Stimulated activated CD8-positive, alpha-beta memory T cell treated with anti-CD3 and anti-CD28 coated beads, Interleukin-4, amount 100 ng/mL, for 48 hours (primary cell): Measurements from ENCODE around the gene INPP5A.
"Not testable (repeated sequence)": the region's sequence is repeated elsewhere in the genome, so short reads cannot be mapped to it uniquely, and the experiment has no call there.

Experiments
- DNase-seq: peaks from one replicate; pipeline ENCODE4 v3.0.0-alpha.2; 2020

Gene INPP5A

DNA sequence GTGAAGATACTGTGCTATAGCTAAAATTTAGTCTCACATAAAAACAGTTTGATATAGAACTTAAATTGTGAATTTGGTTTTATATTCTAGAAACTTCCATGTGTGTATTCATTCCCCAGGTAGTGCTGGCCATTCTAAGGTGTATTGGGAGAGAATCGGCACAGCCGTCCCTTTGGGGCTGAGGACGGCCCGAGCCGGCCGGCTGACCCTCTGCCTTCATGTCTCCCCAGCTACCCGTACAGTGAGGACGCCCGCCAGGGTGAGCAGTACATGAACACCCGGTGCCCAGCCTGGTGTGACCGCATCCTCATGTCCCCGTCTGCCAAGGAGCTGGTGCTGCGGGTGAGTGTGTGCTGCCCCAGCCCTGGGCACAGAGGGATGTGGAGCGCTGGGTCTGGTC lies 239.9 kb downstream of the INPP5A start:
- DNase-seq: no peak

DNA sequence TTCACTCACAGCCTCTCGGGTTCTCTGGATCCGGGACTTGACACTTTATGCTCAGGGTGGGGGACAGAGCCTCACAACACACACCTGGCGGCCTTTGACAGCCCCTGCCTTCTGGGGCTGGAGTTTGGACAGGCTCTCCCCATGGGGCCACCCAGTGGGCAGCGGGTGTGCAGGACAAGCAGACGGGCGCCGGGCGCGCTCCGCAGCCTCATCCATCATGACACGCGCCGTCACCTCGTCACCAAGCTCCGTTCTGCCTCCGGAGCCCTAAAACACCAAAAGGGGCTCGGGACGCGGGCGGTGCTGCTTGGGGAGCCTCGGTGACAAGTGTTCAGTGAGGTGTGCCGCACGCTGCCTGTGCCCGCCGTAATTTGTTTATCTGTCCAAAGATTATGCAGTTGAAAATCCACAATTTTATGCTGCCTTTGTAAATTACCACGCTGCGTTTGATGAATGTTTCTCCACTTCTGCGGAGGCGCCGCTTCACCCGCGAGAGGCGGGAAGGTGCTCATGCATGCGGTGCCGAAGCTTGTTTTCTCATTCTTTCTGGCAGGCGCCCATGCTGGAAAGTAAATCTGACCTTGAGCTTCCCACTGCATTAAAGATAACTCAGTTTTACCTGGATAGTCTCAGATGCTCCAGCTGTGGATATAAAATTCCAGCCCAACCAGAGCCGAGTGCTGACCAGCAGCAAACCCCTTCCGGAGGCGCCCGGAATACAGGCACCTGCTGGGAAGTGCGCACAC lies 242.1 kb downstream of the INPP5A start:
- no peak for DNase-seq

DNA sequence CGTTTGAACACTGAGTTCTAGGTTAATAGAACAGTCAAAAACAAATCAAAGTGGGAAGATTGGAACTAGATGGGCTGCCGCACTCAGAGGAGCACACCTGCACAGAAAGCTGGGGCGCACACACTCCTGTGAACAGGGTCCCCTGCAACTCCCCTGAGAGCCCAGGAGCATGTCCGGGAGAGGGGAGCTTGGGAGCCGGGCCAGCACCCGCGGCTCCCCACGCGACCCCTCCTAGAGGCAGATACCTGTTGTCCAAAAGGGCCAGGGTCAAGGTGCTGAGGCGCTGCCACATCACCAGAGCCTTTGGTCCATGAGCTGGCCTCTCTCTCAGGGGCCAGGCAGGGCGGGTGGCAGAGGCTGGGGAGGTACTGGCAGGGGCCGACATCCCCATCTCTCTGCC lies 242.8 kb downstream of the INPP5A start:
- no peak for DNase-seq

DNA sequence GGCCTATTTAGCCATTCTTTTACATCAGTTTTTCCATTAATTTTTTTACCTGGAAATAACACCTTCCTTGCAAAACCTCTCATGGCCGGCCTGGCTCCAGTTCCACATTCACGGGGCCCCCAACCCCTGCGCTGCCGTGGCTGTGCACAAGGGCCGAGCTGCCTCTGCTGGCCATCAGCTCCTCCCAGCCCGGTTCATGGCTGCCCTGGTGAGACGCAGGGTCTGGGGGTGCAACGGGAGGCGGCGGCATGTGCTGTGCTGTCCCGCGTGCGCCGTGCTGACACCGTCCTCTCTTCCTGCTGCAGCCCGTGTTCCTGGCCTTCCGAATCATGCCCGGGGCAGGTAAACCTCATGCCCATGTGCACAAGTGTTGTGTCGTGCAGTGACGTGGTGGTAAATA lies 244.0 kb downstream of the INPP5A start:
- no peak for DNase-seq

DNA sequence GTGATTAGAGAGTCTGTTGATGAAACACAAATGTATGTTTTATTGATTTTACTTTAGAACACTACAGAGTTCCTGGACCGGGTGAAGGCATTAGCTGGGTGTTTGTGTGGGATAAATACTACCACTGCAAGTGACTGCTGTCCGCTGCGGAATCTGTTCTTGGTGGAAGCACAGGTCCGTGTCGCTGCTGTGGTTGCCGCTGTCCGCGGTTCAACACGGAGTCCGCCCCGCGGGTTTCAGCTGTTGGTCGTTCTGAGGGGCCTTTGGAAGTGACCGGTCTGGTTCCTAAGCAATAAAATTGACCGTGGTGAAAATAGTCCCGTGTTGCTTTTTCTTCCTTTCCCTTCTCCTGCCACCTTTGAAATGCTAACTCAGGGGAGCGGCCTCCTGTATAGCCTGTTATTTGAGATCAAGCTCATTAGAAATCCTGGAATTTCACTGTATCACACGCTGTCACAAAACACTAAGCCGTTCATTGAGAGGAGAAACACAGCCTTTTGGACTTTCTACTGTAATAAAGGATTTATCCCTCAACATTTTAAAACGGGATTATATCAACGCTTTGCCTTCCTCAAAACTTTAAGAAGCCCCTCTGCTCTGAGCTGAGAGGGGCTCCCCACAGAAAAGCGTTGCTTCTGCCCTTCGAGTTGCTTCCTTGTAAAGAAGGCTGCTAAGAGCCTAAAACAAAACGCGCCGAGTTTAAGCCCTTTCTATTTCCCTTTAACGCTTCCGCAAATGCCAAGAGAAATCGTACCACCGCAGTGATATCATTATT lies 245.8 kb downstream of the INPP5A start:
- no peak for DNase-seq

DNA sequence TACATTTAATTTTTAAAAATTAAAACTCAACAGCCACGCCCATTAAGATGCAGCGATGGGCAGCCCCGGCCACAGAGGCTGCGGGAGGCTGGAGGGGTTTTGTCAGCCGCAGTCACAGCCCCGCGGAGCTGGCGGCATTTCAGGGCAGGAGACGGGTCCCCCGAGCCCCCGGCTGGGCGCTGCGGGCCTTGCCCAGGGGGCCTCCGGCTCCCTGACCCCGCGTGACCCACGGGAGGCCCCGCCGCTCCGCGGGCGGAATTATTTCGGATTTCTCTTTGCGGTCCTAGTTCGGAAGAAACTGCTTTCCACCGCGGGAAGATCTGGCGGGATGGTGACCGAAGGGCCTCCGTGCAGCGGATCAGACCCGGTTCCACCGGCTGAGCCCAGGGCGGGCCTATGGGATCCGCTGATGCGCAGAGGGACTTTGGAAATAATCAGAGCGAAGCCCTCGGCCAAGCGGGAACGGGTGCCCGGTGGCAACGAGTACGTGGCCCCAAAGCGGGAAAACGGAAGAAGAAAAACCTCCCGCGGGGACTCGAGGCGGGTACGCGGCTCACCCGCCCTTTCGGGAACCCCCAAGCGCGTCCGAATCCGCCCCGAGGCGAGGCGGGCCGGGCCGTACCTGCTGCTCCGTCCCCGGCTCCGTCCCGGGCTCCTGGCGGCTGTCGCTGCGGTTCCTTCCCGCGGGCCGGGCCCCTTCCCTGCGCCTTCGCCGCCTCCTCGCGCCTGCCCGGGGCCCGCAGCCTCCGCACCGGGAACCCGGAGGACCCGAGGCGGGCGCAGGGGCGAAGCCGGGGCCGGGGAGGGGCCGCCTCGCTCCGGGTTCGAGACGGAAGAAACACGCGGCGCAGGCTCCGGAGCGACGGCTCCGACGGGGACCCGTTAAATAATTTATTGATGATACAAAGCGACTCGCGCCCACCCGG lies 246.6 kb downstream of the INPP5A start:
- DNase-seq: no peak

DNA sequence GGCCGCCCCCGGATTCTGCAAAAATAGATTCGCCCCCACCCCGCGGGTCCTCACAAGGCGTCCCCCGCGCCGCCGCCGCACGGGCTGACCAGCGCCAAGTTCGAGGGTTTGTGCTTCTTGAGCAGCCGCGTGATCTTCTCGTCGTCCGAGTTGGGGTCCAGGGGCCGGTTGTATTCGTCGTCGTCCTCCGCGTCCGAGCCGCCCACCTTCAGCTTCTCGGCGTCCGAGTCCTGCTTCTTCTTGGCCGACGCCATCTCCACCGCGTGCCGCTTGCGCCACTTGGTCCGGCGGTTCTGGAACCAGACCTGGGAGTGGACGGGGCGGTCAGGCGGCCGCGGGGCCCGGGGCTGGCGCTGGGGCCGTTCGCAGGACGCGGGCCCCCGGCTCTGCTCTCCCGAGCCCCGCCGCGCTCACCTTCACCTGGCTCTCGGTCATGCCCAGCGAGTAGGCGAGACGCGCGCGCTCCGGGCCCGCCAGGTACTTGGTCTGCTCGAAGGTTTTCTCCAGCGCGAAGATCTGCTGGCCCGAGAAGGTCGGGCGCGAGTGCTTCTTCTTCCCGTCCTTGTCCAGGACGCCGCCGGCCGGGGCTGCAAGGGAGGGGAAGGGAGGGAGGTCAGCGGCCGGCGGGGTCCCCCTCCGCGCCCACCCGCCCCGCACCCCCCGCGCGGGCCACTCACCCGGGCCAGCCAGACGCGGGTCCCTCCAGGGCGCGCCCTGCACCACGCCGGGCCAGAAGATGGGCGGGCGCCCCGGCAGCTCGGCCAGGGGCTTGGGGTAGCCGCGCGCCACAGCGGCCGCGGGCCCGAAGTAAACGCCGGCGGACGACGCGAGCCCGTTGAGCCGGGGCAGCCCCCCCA lies 247.5 kb downstream of the INPP5A start:
- DNase-seq: no peak

DNA sequence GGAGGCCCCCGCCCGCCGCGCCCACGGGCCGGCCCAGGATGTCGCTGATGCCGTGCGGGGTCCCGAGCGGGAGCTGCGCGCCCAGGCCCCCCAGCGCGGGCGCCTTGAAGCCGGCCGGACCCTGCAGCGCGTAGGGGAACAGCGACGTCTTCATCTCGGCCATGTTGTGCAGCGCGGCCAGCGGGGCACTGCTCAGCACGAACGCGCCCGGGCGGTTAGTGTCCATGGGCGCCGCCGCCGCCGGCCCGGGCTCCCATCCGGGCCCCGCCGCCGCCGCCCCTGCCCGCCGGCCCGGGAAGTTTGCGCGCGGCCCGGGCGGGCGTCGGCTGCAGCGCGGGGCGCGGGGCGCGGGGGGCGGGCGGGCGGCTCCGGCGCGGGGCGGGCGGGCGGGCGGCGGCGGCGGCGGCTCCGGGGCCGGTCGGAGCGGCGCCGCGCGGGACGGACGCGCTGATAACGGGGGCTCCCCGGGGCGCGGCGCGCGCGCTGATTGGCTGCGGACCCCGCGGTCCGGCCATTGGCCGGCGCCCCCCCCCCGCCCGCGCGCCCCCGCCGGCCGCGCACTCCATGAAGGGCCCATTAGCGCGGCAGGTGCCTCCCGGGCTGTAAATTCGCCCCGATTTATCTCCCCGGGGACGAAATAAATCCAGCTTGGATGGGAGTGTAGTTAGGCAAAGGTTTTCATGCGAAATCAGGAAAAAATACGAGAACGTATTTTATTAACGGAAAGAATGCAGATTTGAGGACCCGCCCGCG lies 248.3 kb downstream of the INPP5A start, which contains the start of gene NKX6-2:
NKX6-2 (minus strand) TSS at position 425 of the 753 bp plus-strand sequence; CDS start at position 226, 199 bp downstream.
- DNase-seq: no peak

DNA sequence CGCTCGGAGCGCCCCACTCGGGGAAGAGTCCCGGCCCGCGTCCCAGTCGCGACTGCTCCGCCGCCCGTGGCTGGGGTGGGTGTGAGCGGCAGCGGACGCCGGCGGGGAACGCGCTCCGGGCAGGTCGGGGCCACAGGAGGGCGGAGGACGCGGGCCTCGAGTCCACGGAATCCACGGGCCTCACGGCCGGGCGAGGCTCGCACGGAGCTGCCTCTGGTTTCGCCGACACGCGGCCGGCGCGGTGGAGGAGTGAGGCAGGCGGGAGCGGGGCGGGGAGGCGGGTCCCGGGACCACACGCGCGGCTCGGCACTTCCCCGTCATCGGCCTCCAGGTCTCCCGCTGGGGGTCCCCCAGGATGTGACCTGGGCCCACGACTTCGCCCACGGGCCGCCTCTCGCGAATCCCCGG lies 248.9 kb downstream of the INPP5A start:
- no peak for DNase-seq

DNA sequence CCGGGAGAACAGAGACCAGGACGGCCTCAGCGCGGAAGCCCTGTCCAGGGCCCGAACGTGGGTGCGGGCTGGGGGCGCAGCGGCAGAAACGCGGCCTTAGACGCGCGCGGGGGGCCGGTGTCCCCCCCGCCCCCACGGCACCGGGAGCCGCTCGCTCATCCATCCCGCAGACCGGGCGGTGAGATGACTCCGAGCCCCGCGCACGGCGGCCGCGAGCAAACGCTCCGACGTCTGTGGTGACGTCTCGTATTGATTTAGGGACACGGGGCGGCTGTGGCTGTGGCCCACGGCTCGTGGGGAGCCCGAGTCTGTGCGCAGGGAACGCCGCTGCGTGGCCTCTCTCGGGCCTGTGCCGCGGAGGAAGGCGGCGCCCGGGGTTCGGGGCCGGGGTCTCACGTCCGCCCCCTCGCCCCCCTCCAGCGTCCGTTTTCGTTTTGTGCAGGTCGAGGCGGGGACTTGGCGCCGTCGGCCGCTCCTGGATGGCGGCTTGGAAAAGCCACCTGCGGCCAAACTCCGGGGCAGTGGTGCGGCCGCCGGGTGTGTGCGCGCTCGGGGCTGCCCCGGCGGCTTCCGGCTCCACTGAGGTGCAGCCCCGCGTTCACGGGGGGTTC lies 249.4 kb downstream of the INPP5A start:
- DNase-seq: no peak

DNA sequence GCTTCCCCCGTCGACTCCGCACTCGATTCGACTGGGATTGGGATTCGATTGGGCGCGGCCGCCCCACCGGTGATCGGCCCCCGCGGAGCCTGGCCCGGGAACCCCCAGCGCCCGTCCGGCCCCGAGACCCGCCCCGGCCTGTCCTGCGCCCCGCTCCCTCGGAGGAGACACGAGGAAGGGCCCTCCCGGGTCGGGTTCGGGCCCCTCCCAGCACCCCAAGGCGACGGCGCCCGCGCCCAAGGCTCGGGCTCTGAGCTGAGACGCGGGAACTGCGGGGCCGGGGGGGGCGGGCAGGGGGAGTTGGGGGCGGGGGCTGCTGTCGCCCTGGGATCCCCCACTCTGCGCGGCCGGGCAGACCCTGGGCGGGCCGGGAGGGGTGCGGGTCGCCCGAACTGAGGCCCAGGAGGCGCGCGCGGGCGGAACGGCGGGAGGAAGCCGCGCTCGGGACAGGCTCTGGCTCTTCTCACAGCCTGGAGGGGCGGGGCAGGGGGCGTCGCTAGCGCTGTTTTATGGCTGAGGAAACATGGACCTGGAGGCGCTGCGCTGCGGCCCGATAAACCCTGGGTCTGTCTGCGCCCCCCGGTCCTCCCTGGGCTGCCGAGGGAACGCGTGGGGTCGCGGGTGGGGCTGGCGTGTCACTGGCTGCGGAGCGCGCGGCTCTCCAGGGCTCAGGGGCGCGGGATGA lies 250.1 kb downstream of the INPP5A start:
- no peak for DNase-seq

DNA sequence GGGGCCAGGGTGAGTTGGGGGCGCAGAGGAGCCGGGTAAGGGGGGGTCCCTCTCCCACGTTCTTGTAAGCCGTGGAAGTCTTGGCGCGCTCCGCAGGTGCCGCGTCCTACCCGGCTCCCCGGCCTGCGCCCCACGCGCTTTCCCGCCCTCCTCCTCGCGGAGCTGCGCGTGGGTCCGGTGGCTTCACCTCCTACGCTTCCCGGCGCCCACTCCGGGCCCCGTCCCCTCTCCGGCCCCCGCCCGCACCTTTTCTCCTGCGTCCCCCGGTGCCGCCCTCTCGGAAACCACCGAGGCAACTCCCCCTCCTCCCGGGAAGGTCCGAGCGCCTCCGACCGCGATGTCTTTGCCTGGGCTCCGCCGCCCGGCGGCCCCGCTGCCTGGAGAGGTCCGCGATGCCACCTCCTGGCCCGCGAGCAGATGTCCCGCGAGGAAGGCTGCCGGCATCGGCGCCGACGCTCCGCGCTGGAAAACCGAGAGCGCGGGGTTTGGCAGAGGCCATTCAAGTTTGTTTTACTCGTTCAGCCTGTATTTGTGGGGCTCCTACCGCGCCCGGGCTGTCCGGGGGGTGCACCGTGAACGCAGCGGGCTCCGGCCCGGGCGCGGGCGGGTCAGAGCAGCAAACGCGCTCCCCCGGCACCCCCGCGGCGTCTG lies 250.7 kb downstream of the INPP5A start:
- DNase-seq: no peak

DNA sequence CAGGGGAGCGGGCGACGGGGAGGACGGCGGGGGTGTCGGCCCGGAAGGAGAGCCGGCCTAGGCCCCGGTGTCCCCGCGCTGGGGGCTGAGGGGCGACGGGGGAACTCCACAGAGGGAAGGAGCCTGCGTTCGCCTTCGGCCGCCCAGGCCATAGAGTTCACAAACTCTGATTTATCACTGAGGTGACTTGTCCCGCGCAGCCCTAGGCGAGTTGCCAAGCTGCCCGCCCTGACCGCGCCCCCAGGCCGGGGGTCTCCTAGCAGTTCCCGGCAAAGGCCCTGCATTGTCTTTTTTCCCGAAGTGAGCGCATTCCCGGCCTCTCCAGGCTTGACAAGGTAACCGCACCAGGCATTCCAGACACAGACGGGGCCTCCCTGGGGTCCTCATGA lies 251.2 kb downstream of the INPP5A start:
- no peak for DNase-seq

DNA sequence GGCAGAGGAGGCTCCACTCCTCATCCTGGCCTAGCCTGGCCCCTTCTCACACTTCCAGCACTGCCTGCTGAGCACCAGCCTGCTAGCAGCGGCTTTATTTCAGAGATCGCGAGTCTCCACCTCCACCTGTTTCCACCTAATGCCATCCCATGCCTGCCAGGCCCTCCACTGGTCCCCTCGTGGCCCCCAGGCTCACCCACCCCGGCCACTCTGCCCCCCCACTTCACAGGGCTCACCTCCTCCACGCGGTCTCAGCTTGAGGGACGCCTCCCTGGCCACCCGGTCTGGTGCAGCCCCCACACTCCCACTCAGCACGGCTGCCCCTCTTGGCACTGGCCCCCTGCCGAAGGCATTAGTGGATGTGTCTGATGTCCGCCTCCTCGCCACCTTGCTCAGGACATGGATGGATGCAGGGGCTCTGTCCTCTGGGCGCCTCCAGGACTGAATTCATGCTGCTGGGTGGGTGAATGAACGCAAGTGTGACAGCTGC lies 252.1 kb downstream of the INPP5A start:
- DNase-seq: no peak

DNA sequence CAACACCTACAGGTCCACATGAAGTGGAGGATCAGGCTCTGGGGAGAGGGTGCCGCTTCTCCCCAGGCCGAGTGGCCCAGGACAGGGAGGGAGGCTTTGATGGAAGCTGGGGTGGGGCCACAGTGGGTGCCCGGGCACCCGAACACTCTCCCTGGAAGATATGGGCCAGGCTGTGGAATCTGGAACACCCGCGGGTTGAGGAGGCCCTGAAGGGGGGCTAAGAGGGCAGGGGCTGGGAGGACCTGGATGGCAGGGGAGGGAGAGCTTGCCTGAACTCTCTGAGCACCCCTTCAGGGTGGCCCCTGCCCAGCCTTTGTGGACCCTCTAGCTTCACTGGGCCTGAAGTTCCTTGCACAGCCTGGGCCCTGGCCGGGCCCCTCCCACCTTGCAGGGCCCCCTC lies 252.9 kb downstream of the INPP5A start:
- no peak for DNase-seq

DNA sequence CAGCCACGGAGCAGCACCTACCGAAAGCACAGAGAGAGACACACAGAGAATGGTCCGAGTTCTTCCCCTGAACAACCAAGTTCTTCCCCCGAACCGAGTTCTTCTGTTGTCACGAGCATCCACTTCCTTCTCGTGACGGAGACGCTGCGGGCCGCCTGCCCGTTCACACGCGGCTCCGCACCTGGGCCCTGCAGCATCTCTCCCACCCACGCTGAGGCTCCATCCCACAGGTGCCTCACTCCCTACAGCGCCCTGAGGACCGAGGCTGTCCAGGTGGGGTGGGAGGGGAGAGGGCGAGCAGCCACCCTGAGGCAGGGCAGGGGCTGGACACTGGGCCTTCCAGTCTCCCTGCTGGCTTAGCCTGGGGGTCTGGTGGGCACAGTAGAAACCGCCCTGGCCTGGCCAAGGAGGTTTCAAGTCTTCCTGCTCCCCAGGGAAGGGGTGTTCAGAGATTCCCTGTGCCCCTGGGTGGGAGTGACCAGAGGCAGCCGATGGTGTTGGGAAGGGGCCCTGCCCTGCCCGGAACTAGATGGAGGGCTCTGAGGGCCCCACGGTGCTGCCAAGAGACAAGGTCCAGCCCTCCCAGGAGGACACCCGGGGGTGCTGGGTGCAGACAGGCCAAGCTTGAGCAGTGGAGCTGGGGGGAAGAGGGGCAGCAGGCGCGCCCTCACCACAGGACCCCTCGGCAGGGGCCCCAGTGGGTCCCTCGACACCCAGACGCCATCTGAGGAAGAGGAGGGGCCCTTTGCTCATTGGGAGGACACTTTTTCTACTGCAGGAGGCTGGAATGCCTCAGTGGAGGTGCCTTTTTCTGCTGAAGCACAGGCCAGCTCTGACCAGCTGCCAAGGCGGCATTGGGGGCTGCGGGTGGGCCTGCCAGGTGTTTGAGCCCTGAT lies 253.6 kb downstream of the INPP5A start:
- DNase-seq: no peak

DNA sequence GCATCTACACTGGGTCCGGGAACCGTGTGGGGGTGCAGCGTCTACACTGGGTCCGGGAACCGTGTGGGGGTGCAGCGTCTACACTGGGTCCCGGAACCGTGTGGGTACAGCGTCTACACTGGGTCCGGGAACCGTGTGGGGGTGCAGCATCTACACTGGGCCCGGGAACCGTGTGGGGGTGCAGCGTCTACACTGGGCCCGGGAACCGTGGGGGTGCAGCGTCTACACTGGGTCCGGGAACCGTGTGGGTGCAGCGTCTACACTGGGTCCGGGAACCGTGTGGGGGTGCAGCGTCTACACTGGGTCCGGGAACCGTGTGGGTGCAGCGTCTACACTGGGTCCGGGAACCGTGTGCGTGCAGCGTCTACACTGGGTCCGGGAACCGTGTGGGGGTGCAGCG lies 254.5 kb downstream of the INPP5A start:
- DNase-seq: not testable (repeated sequence)

DNA sequence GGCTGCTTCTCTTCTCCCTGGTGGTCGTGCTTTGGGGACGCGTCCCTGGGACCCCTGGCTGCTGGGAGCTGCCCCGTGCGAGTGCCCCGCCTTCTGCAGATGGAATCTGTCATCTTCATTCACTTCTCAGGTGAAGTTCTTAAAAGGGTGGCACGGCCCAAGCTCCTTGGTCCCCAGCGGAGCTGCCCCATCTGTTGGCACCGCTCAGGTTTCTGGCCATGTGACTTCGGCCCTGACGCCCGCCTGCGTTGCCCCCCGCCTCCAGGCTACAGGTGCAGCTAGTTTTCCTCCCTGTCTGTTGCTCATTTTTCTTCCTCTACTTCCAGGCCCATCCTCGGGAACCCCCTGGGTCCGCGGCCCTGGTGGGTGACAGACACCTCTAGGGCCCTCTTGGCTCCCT lies 255.2 kb downstream of the INPP5A start:
- DNase-seq: no peak

DNA sequence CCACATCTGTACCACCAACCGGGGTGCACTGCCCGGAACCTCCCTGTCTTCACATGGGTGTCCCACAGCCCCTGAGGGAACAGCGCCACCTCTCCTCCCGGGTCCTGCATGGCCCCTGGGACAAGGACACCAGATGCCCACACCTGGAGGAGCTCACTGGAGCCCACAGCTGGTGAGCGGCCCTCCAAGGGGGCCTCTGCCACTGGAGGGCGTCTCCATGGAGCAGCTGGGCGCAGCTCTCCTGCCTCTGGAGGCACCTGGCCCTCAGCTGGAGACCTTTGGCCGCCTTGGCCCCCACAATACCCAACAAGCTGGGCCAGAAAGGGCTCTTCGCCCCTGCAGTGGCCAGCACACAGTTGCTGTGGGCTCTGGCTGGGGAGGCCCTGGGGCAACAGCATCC lies 255.6 kb downstream of the INPP5A start:
- DNase-seq: no peak
